ENCODE data around the gene DNAJC5. TPM values are rescaled to one million over a fixed set of nuclear protein-coding genes. Genes with fewer than 3 reads are reported as not detected.

DNAJC5 gene
- total and polyA plus RNA-seq, 2 donors (not counting 3 experiments of a cell fraction or from before 2014, with no cell fraction given), result 44.7 to 60.3 TPM

DNA sequence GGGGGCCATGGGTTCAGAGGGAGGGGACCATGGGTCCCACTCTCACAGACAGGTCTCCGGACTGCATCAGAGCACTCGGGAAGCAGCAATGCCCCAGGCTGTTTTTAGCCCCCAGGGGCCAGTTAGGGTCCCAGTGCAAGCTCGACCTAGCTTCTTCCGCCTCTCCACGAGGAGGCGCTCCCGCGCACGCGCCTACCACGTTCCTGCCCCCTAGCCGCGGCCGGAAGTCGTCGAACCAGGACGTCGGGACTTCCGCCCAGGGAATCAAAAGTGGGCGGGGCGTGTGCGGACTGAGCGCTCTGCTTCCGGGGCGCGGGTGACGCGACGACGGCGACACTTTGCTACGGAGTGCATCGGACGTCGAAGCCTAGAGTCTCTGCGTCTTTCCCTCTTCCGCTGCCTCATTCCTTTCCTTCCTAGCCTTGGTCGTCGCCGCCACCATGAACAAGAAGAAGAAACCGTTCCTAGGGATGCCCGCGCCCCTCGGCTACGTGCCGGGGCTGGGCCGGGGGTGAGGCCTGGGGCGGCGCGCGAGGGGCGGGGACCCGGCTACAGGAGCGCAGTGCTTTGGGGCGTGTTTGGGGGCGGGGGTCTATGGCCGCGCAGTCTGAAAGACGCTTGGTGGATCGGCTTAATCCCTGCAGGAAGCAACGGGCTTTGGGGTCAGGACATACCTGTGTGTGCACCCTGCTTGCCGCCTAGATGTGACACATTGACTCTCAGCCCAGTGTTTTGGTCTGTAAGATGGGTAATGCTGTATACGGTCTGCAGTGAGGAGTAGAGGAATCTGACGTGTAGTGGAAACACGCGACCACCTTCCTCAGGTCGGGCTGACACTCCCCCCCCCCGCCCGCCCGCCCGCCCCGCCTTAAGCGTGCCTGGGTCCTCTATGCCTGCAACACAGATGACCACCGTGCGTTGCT, 86.1 kb downstream of the DNAJC5 start, which contains the start of gene PRPF6:
TSS of gene PRPF6 (plus strand) at position 327 of the 923 bp plus-strand sequence. CDS start at position 441, 114 bp downstream.
- H3K4me2 ChIP-seq (ENCODE audit: insufficient read depth, low read length), result peak within 1 kb of the TSS; percentile 74
- peak within 1 kb of the TSS; percentile 6 for H3K27ac ChIP-seq (ENCODE audit: insufficient read depth, low read depth, low read length)
- H3K9me3 ChIP-seq (replicated peaks; ENCODE audit: control insufficient read depth, insufficient read depth, low read length), result no peaks in the 10 kb centered on the region
- TSS peak; percentile 64 for BruUV-seq (replicated peaks)
- H3K4me3 ChIP-seq (replicated peaks in 1 of 3; ENCODE audit: insufficient read depth in 1 of 3, low read depth in 1 of 3, low read length in 3 of 3), result peak within 1 kb of the TSS; percentile 25 to 67 (median 58)
- H3K9ac ChIP-seq (replicated peaks; ENCODE audit: extremely low read depth, insufficient read depth, low read length), result peak within 1 kb of the TSS; percentile 51
- H4K20me1 ChIP-seq (replicated peaks; ENCODE audit: control insufficient read depth, extremely low read depth, insufficient read depth, low read length), result no peaks in the 10 kb centered on the region
- TF ChIP-seq EZH2 (IDR thresholded peaks at IDR 0.05; ENCODE audit: borderline replicate concordance, low read depth, low read length, severe bottlenecking) (no peak), POLR2AphosphoS5 (IDR thresholded peaks at IDR 0.05; ENCODE audit: insufficient read depth, low read depth, low read length) (peak; percentile 60), GATA2 (IDR thresholded peaks at IDR 0.05; ENCODE audit: insufficient read depth, insufficient read length, low read depth, low read length) (no peak), MYC (IDR thresholded peaks at IDR 0.05; ENCODE audit: low read depth, low read length) (peak; percentile 86), JUN (IDR thresholded peaks at IDR 0.05; ENCODE audit: borderline replicate concordance, insufficient read depth, insufficient read length, low read depth) (no peak), FOS (IDR thresholded peaks at IDR 0.05; ENCODE audit: borderline replicate concordance, insufficient read depth, low read length) (no peak), POLR2A (IDR thresholded peaks at IDR 0.05; ENCODE audit: low read depth, low read length) (peak; percentile 66)
- TF ChIP-seq, protein P1, sequence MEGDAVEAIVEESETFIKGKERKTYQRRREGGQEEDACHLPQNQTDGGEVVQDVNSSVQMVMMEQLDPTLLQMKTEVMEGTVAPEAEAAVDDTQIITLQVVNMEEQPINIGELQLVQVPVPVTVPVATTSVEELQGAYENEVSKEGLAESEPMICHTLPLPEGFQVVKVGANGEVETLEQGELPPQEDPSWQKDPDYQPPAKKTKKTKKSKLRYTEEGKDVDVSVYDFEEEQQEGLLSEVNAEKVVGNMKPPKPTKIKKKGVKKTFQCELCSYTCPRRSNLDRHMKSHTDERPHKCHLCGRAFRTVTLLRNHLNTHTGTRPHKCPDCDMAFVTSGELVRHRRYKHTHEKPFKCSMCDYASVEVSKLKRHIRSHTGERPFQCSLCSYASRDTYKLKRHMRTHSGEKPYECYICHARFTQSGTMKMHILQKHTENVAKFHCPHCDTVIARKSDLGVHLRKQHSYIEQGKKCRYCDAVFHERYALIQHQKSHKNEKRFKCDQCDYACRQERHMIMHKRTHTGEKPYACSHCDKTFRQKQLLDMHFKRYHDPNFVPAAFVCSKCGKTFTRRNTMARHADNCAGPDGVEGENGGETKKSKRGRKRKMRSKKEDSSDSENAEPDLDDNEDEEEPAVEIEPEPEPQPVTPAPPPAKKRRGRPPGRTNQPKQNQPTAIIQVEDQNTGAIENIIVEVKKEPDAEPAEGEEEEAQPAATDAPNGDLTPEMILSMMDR (IDR thresholded peaks at IDR 0.05; ENCODE audit: extremely low read depth in 1 of 2, insufficient read depth in 1 of 2, low read depth in 1 of 2, low read length in 2 of 2), result peak; percentile 87 to 95
- TF ChIP-seq, protein P2, sequence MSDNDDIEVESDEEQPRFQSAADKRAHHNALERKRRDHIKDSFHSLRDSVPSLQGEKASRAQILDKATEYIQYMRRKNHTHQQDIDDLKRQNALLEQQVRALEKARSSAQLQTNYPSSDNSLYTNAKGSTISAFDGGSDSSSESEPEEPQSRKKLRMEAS (IDR thresholded peaks at IDR 0.05; ENCODE audit: insufficient read depth, insufficient read length), result peak; percentile 81
- peaks cover 16% of the 10 kb centered on the region for H3K79me2 ChIP-seq (ENCODE audit: control insufficient read depth, insufficient read depth, low read length)
- peak within 1 kb of the TSS; percentile 70 for H2AFZ ChIP-seq (ENCODE audit: low read depth, low read length)
- intact Hi-C loops (cut with micrococcal nuclease) (loop anchor here (1.0 kb wide), 4 partner anchors 58 to 139 kb away; partner anchors contain the start of gene TCEA2), dilution Hi-C loops (cut with MboI; ENCODE audit: extremely low pct_ligation_motif_present, low sequenced_read_pairs) (no loop called here)
- peaks cover 20% of the 10 kb centered on the region for H3K4me1 ChIP-seq (ENCODE audit: control insufficient read depth, extremely low read depth, insufficient read depth, low read length)
- H3K36me3 ChIP-seq (ENCODE audit: control insufficient read depth in 2 of 2, extremely low read depth in 1 of 2, insufficient read depth in 2 of 2, low read length in 2 of 2), result peaks cover 3 to 10% of the 10 kb centered on the region in 2 experiments
- H3K27me3 ChIP-seq (ENCODE audit: control insufficient read depth in 2 of 2, insufficient read depth in 2 of 2, low read length in 2 of 2), result no peaks in the 10 kb centered on the region
- peak; percentile 94 for DNase-seq (ENCODE audit: low read depth, low spot score)
- ChIA-PET POLR2A (interaction anchor here (0.6 to 0.7 kb wide), 3 partner anchors 9 to 619 kb away, joined by 3 read pairs; no protein-coding TSS in a partner anchor), CTCF (interaction anchor here (0.6 to 4.2 kb wide), 30 partner anchors 9 to 485 kb away, joined by 3 to 34 read pairs (median 5); partner anchors contain the start of genes LKAAEAR1, OPRL1, PPDPF and PTK6)
- FAIRE-seq, result peak; percentile 97
- no peaks in the 10 kb centered on the region for H3K9me1 ChIP-seq (replicated peaks; ENCODE audit: control insufficient read depth, extremely low read depth, insufficient read depth, low read length)
